OCI-LY3 (cell line): Measurements from ENCODE around the gene DIPK1C.

Experiments
- H2AFZ ChIP-seq: fragments of 200-600, 300-600 bp; shearing (Covaris generic); 2 replicates; pipeline ENCODE4 v1.6.0; 2014; ENCODE audit warnings: antibody characterized with exemption, low read depth, low read length
- H3K27ac ChIP-seq: fragments of 200-600, 300-600 bp; sonication (generic); 2 replicates; pipeline ENCODE4 v1.5.1; 2014; ENCODE audit warnings: mild to moderate bottlenecking, low read length, moderate library complexity, mixed read lengths
- H3K27me3 ChIP-seq: fragments of 200-600, 300-600 bp; sonication (generic); 2 replicates; pipeline ENCODE4 v1.6.1; 2014; ENCODE audit warnings: low read depth, low read length, mixed read lengths
- H3K36me3 ChIP-seq: fragments of 200-600, 300-600 bp; sonication (generic); replicated peaks from 2 replicates; pipeline ENCODE3; 2014; ENCODE audit warnings: low read depth, low read length, mixed read lengths
- H3K4me1 ChIP-seq: fragments of 300-600, 200-600 bp; sonication (generic); 2 replicates; pipeline ENCODE4 v1.6.1; 2014; ENCODE audit warnings: low read length, mixed read lengths
- H3K4me2 ChIP-seq: fragments of 200-600, 300-600 bp; sonication (generic); 2 replicates; pipeline ENCODE4 v1.6.1; 2014; ENCODE audit warnings: low read length, mixed read lengths
- H3K4me3 ChIP-seq: fragments of 300-600, 200-600 bp; sonication (generic); 2 replicates; pipeline ENCODE4 v1.5.1; 2014; ENCODE audit warnings: antibody characterized with exemption, mild to moderate bottlenecking, low read length, moderate library complexity
- H3K79me2 ChIP-seq: fragments of 300-600, 200-600 bp; shearing (Covaris generic); 2 replicates; pipeline ENCODE4 v1.6.1; 2014; ENCODE audit warnings: mild to moderate bottlenecking, low read length, mixed read lengths
- H3K9ac ChIP-seq: fragments of 300-600, 200-600 bp; shearing (Covaris generic); 2 replicates; pipeline ENCODE4 v1.6.0; 2014; ENCODE audit warnings: mild to moderate bottlenecking, low read length, moderate library complexity
- H3K9me3 ChIP-seq: fragments of 200-600, 300-600 bp; shearing (Covaris generic); 2 replicates; pipeline ENCODE4 v1.6.1; 2014; ENCODE audit warnings: low read length, mixed read lengths; ENCODE audit not compliant: insufficient read depth
- H4K20me1 ChIP-seq: fragments of 200-600, 300-600 bp; sonication (generic); 2 replicates; pipeline ENCODE4 v1.6.1; 2016; ENCODE audit warnings: low read length, mixed read lengths; ENCODE audit not compliant: insufficient read depth
- CTCF ChIP-seq: fragments of 200-600, 300-600 bp; sonication (generic); IDR thresholded peaks from 2 replicates; pipeline ENCODE4 v1.5.1; 2014; ENCODE audit warnings: antibody characterized with exemption, low read length, low read depth
- EZH2phosphoT487 ChIP-seq: fragments of 200-600 bp; shearing (Covaris generic); IDR thresholded peaks from 2 replicates; pipeline ENCODE4 v1.6.1; 2018; ENCODE audit warnings: antibody characterized with exemption, mixed run types, low read depth

The DIPK1C gene

GRCh38 chr18:74400813-74401212 lies 56.3 kb downstream of the DIPK1C start:
- Histone ChIP-seq H4K20me1 (no peaks in the 10 kb centered on the region), H3K79me2 (no peaks in the 10 kb centered on the region), H3K27me3 (peaks cover 49% of the 10 kb centered on the region), H3K9ac (no peak overlapping the region), H2AFZ (no peak overlapping the region), H3K36me3 (no peaks in the 10 kb centered on the region), H3K9me3 (no peaks in the 10 kb centered on the region), H3K4me3 (no peak overlapping the region), H3K27ac (no peak overlapping the region), H3K4me2 (no peak overlapping the region), H3K4me1 (no peaks in the 10 kb centered on the region)
- TF ChIP-seq CTCF = no peak
- no peak for TF ChIP-seq EZH2phosphoT487

- H3K4me1 ChIP-seq = no peaks in the 10 kb centered on the region
- H3K4me3 ChIP-seq = no peak overlapping the region
- H3K9ac ChIP-seq = no peak overlapping the region
- H3K36me3 ChIP-seq = no peaks in the 10 kb centered on the region
- no peak overlapping the region for H3K4me2 ChIP-seq
- H3K79me2 ChIP-seq = no peaks in the 10 kb centered on the region
- no peaks in the 10 kb centered on the region for H4K20me1 ChIP-seq
- no peak overlapping the region for H2AFZ ChIP-seq
- peaks cover 53% of the 10 kb centered on the region for H3K27me3 ChIP-seq
- TF ChIP-seq CTCF = no peak
- no peak for TF ChIP-seq EZH2phosphoT487
- H3K9me3 ChIP-seq = no peaks in the 10 kb centered on the region
- H3K27ac ChIP-seq = no peak overlapping the region
Observed at GRCh38 chr18:74399091-74399887, 57.8 kb downstream of the DIPK1C start.

GRCh38 chr18:74397572-74397971 lies 59.5 kb downstream of the DIPK1C start:
- no peak overlapping the region for H3K27ac ChIP-seq
- H3K4me1 ChIP-seq = no peaks in the 10 kb centered on the region
- H3K79me2 ChIP-seq = no peaks in the 10 kb centered on the region
- no peak overlapping the region for H3K4me2 ChIP-seq
- H4K20me1 ChIP-seq = no peaks in the 10 kb centered on the region
- no peak overlapping the region for H2AFZ ChIP-seq
- no peaks in the 10 kb centered on the region for H3K36me3 ChIP-seq
- peaks cover 68% of the 10 kb centered on the region for H3K27me3 ChIP-seq
- TF ChIP-seq EZH2phosphoT487 (no peak), CTCF (peak; percentile 14; the same call in 1 of the 2 replicates)
- no peak overlapping the region for H3K9ac ChIP-seq
- H3K4me3 ChIP-seq = no peak overlapping the region
- H3K9me3 ChIP-seq = no peaks in the 10 kb centered on the region

GRCh38 chr18:74396171-74397169 lies 60.6 kb downstream of the DIPK1C start:
- Histone ChIP-seq H3K27ac (no peak overlapping the region), H3K27me3 (peaks cover 76% of the 10 kb centered on the region), H2AFZ (no peak overlapping the region), H3K79me2 (no peaks in the 10 kb centered on the region), H3K9me3 (no peaks in the 10 kb centered on the region), H4K20me1 (no peaks in the 10 kb centered on the region), H3K4me2 (no peak overlapping the region), H3K4me1 (no peaks in the 10 kb centered on the region), H3K4me3 (no peak overlapping the region), H3K36me3 (no peaks in the 10 kb centered on the region), H3K9ac (no peak overlapping the region)
- TF ChIP-seq EZH2phosphoT487 (no peak), CTCF (no peak)
